ENCODE results near the gene KRTAP12-3.

DNA sequence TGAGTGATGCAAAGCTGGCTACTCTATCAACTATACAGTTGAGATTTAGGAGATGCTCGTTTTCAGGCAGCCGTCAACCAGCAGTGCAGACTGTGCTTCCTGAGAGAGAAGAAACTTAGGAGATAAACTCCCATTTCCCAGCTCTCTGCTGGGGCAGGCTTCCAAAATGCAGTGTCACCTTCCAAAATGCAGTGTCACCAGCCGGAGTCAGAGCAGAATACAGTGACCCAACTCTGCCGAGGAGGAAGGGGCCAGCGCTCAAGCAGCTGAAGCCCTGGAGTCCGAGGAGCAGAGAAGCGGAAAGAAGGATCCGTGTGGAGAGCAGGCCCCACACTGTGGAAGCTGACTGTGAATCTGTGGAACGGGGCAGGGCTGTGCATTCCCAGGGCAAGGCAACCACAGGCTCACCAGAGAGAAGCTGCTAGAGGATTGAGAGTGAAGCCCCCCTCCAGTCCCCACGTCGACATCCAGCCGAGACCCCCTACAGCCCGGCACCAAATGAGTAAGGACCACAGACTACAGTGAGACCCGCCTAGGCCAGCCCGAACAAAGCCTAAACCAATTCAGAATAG lies 24.9 kb downstream of the KRTAP12-3 start:
- no peak for TF ChIP-seq JUN (IDR thresholded peaks at IDR 0.05)
- TF ChIP-seq CTCF (IDR thresholded peaks at IDR 0.05), result no peak
- TF ChIP-seq MYC (IDR thresholded peaks at IDR 0.05; ENCODE audit: borderline replicate concordance, low read length), result no peak
- no peak for TF ChIP-seq HMGXB4 (CRISPR knock-in tag; IDR thresholded peaks at IDR 0.05; ENCODE audit: borderline replicate concordance)
- TF ChIP-seq HOXA7 (CRISPR knock-in tag; IDR thresholded peaks at IDR 0.05), result no peak
- TF ChIP-seq CBX8 (IDR thresholded peaks at IDR 0.05), result no peak

Data from A549 (cell line).